Common myeloid progenitor, CD34-positive (primary cell): ENCODE measurements around the gene TBPL2.
A peak's percentile ranks its signal among the peaks of the same experiment; 100 is the strongest.
"Not testable (repeated sequence)": the region's sequence is repeated elsewhere in the genome, so short reads cannot be mapped to it uniquely, and the experiment has no call there.

Source experiments
- CTCF ChIA-PET: fragments of 350-600 bp; sonication (Branson Sonifier 250); formaldehyde crosslinking; loops from one replicate; lab custom pipeline; 2021; ENCODE audit warnings: antibody characterized with exemption; lab: Charles Lee
- POLR2A ChIA-PET: fragments of 350-600 bp; sonication (Branson Sonifier 250); formaldehyde crosslinking; loops from one replicate; lab custom pipeline; 2021; ENCODE audit warnings: antibody characterized with exemption; lab: Charles Lee
- DNase-seq, 3 donors: peaks; one replicate each; pipeline versions ENCODE4 v3.0.0 to v3.0.0-alpha.2; 2013
- H3K27ac ChIP-seq, 2 experiments: 1 replicate in 1 of 2; 2 replicates in 1 of 2; pipeline ENCODE4 v1.7.0; 2013; ENCODE audit warnings: inconsistent platforms in 2 of 2, low read length in 2 of 2, mild to moderate bottlenecking in 2 of 2, low read depth in 1 of 2, moderate library complexity in 1 of 2; ENCODE audit not compliant: severe bottlenecking in 2 of 2, insufficient read depth in 1 of 2, poor library complexity in 1 of 2
- H3K27me3 ChIP-seq, 5 experiments: replicated peaks in 2 of 5; 1 replicate in 3 of 5; 2 replicates in 2 of 5; pipeline versions ENCODE4 v1.6.1 to v1.7.0; 2013; ENCODE audit warnings: low read length in 4 of 5, mild to moderate bottlenecking in 2 of 5, moderate library complexity in 2 of 5, inconsistent platforms in 1 of 5; ENCODE audit not compliant: insufficient read depth in 5 of 5, control insufficient read depth in 4 of 5
- H3K36me3 ChIP-seq, 4 experiments: 1 replicate in 2 of 4; 2 replicates in 2 of 4; pipeline versions ENCODE4 v1.6.1 to v1.7.0; 2013; ENCODE audit warnings: low read length in 3 of 4, control low read depth in 1 of 4, mild to moderate bottlenecking in 1 of 4; ENCODE audit not compliant: control insufficient read depth in 4 of 4, insufficient read depth in 4 of 4
- H3K4me1 ChIP-seq, 4 experiments: 1 replicate in 3 of 4; 2 replicates in 1 of 4; pipeline versions ENCODE4 v1.6.1 to v1.7.1; 2013; ENCODE audit warnings: low read length in 3 of 4, mild to moderate bottlenecking in 3 of 4, control low read depth in 1 of 4, inconsistent platforms in 1 of 4, moderate library complexity in 1 of 4; ENCODE audit not compliant: control insufficient read depth in 4 of 4, insufficient read depth in 4 of 4; ENCODE audit errors: control extremely low read depth in 1 of 4
- H3K4me3 ChIP-seq, 7 experiments: 1 replicate in 4 of 7; 2 replicates in 3 of 7; pipeline versions ENCODE4 v1.5.1 to v1.7.0; 2013; ENCODE audit warnings: mild to moderate bottlenecking in 7 of 7, low read length in 6 of 7, moderate library complexity in 6 of 7, inconsistent platforms in 2 of 7, low read depth in 2 of 7, control low read depth in 1 of 7; ENCODE audit not compliant: insufficient read depth in 4 of 7, control insufficient read depth in 1 of 7; ENCODE audit errors: extremely low read depth in 1 of 7
- H3K9me3 ChIP-seq, 5 experiments: 1 replicate in 4 of 5; 2 replicates in 1 of 5; pipeline versions ENCODE4 v1.6.1 to v1.7.1; 2013; ENCODE audit warnings: low read length in 4 of 5, mild to moderate bottlenecking in 2 of 5, inconsistent platforms in 1 of 5, low read depth in 1 of 5, moderate library complexity in 1 of 5; ENCODE audit not compliant: control insufficient read depth in 4 of 5, insufficient read depth in 2 of 5; ENCODE audit errors: control extremely low read depth in 1 of 5
- WGBS: methylation state at CpG from one replicate; pipeline ENCODE4 v1.1.5; 2013; ENCODE audit not compliant: insufficient coverage; 5-methylcytosine and 5-hydroxymethylcytosine counted together

The TBPL2 gene

DNA sequence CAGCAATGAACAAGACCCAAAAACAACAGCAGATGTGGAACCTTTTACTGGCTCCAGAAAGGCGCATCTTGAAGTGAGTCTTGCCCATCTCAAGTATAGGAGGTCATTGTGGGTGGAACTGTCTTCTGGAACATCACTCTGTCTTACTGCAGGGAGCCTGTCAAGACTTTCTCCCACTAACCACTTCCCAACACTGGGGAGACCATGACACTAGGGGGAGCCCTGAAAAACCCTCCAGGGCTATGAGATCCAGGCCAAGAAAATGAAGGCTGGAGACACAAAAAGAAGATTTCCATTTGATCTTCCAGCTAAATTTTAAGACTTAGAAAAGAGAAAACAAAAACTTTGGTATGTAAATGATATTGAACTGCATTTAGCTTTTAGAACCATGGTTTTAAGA lies 15.3 kb downstream of the TBPL2 start:
- no peaks in the 10 kb centered on the region for H3K36me3 ChIP-seq
- ChIA-PET POLR2A (no interaction called here), CTCF (interaction anchor here (1.1 to 9.8 kb wide), 5 partner anchors 8 to 1062 kb away, joined by 3 to 77 read pairs (median 4); partner anchors contain the start of gene TBPL2)
- H3K27me3 ChIP-seq = no peaks in the 10 kb centered on the region
- DNase-seq = no peak
- peaks cover 0 to 9% (median 2%) of the 10 kb centered on the region in 4 experiments for H3K4me1 ChIP-seq
- H3K9me3 ChIP-seq = no peaks in the 10 kb centered on the region
- no peak overlapping the region for H3K4me3 ChIP-seq
- no peak overlapping the region for H3K27ac ChIP-seq
- WGBS = no CpG with 5 or more reads among the region's 1 CpG

DNA sequence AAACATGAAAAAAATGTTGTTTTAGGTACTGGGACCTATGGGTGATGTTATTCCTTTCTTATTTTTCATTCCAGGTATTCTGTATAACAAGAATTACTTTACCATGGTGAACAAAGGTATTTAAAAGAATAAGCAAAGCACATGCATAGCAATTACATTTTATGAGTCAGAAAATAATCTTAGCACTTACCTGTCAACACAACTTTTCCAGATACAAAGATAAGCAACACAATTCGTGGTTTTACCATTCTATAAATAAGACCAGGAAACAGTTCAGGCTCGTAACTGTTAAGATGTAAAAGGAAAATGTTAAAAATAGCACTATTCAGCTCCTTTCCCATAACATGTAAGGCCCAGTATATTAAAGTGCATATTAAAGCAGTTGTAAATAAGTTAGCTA lies 16.4 kb downstream of the TBPL2 start:
- Histone ChIP-seq H3K9me3 (no peaks in the 10 kb centered on the region), H3K36me3 (no peaks in the 10 kb centered on the region), H3K27ac (no peak overlapping the region), H3K27me3 (no peaks in the 10 kb centered on the region), H3K4me1 (peaks cover 0 to 9% (median under 1%) of the 10 kb centered on the region in 4 experiments), H3K4me3 (no peak overlapping the region)
- POLR2A ChIA-PET = no interaction called here
- DNase-seq = no peak
- CTCF ChIA-PET = interaction anchor here (0.9 to 9.8 kb wide), 4 partner anchors 7 to 1051 kb away, joined by 3 to 77 read pairs (median 4); partner anchors contain the start of gene TBPL2
- WGBS = no CpG with 5 or more reads among the region's 2 CpGs

DNA sequence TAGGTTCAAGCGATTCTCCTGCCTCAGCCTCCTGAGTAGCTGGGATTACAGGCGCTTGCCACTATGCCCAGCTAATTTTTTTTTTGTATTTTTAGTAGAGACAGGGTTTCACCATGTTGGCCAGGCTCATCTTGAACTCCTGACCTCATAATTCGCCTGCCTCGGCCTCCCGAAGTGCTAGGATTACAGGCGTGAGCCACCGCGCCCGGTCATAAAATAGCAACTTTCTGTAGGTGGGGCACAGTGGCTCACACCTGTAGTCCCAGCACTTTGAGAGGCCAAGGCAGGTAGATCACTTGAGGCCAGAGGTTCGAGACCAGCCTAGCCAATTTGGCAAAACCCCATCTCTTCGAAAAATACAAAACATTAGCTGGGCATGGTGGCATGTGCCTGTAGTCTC lies 18.1 kb downstream of the TBPL2 start:
- H3K27me3 ChIP-seq, H3K9me3 ChIP-seq, DNase-seq, H3K4me1 ChIP-seq, H3K36me3 ChIP-seq, H3K4me3 ChIP-seq, H3K27ac ChIP-seq, POLR2A ChIA-PET: not testable (repeated sequence)
- WGBS = 98% methylated on average over 11 of the region's 11 CpGs
- CTCF ChIA-PET = interaction anchor here (1.1 to 9.8 kb wide), 3 partner anchors 6 to 1068 kb away, joined by 3 to 77 read pairs (median 3); no protein-coding TSS in a partner anchor

DNA sequence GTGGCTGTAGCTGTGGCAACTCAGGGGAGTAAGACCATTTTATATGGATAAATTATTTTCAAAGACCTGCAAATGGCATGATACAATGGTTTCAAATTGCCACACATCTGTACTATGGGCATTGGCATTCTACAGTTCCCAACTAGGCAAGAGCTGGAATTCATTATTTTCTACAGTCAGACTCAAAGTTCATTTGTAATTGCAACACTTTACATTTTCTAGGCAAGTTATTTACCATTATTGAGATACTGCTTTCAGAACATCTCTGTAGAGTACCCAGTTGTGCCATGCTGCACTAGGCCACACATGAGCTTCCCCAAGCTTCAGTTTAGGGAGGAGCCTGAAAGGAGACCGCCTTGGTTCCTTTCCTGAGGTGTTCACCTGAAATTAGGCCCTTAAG lies 20.8 kb downstream of the TBPL2 start:
- no peak overlapping the region for H3K27ac ChIP-seq
- DNase-seq = no peak
- no peak overlapping the region for H3K4me3 ChIP-seq
- peaks cover 0 to 9% (median under 1%) of the 10 kb centered on the region in 4 experiments for H3K4me1 ChIP-seq
- H3K27me3 ChIP-seq = no peaks in the 10 kb centered on the region
- POLR2A ChIA-PET = no interaction called here
- CTCF ChIA-PET = interaction anchor here (1.2 to 9.7 kb wide), 4 partner anchors 8 to 27 kb away, joined by 3 to 77 read pairs (median 8); no protein-coding TSS in a partner anchor
- H3K9me3 ChIP-seq = no peaks in the 10 kb centered on the region
- H3K36me3 ChIP-seq = no peaks in the 10 kb centered on the region
- no CpG with 5 or more reads among the region's 1 CpG for WGBS

DNA sequence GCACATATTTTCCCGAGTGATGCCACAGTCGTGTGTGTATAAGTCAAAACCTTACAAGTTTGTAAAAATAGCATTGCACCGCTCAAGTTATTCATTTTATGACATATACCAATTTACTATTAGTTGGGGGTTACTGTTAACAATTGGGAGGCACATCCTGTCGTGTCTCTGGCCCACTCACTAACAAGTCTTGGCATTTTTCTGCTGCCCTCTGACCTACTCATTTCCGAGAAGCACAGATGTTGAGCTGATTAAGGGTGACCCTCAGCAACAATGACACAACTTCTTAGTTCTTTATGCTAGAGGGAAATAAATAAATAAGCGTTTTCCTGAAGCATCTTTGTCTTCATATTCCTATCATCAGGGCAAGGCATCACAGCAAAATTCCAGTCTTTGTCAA lies 22.0 kb downstream of the TBPL2 start:
- CTCF ChIA-PET = interaction anchor here (1.2 to 9.7 kb wide), 4 partner anchors 9 to 28 kb away, joined by 3 to 77 read pairs (median 8); no protein-coding TSS in a partner anchor
- POLR2A ChIA-PET = no interaction called here
- H3K4me3 ChIP-seq = no peak overlapping the region
- H3K27ac ChIP-seq = no peak overlapping the region
- H3K9me3 ChIP-seq = no peaks in the 10 kb centered on the region
- no peak for DNase-seq
- 82% methylated on average over 3 of the region's 6 CpGs for WGBS
- no peaks in the 10 kb centered on the region for H3K36me3 ChIP-seq
- peaks cover 0 to 2% (median 0%) of the 10 kb centered on the region in 4 experiments for H3K4me1 ChIP-seq
- no peaks in the 10 kb centered on the region for H3K27me3 ChIP-seq

DNA sequence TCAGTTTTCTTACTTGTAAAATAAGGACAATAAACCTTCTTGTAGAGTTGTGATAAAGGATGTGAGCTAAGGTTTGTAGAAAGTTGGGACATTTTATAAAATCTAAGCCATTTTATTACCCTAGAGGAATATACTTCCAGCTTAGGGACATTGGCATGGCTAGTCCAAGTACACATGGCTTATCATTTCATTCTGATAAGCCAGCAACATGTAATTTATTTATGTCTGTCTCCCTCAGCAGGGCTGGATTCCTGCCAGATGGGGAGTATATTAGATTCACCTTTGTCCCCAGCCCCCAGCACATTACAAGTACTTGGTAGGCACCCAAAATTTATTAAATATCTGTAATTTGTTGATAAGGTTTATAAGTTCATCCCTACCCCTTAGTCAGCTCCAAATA lies 22.5 kb downstream of the TBPL2 start:
- H3K36me3 ChIP-seq = no peaks in the 10 kb centered on the region
- H3K4me3 ChIP-seq = no peak overlapping the region
- H3K27ac ChIP-seq = no peak overlapping the region
- no peaks in the 10 kb centered on the region for H3K27me3 ChIP-seq
- ChIA-PET POLR2A (no interaction called here), CTCF (interaction anchor here (9.7 kb wide), 1 partner anchor 9 kb away, joined by 77 read pairs; no protein-coding TSS in a partner anchor)
- H3K9me3 ChIP-seq = no peaks in the 10 kb centered on the region
- no peak for DNase-seq
- no peaks in the 10 kb centered on the region for H3K4me1 ChIP-seq

DNA sequence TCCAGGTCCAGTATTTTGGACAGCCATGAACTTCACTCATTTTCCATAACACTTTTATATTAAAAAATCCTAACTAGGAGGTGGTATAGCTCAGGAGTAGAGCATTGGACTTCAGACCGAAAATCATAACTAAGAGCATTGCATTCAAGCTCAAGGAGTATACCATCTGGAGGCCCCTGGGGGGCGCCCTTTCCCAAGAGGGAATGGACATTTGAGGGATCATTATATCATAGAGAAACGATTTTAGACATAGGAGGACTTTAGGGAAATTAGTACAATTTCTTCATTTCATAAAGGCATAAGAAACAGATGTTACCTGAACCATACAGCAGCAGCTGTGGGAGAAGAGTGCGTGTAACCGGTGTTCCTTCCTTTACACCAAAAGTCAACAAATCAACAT lies 23.6 kb downstream of the TBPL2 start:
- no peaks in the 10 kb centered on the region for H3K9me3 ChIP-seq
- no peak overlapping the region for H3K4me3 ChIP-seq
- DNase-seq = peak; percentile 11 to 29 (median 26)
- ChIA-PET POLR2A (no interaction called here), CTCF (interaction anchor here (0.7 to 9.7 kb wide), 2 partner anchors 10 to 1734 kb away, joined by 3 to 77 read pairs; no protein-coding TSS in a partner anchor)
- no peaks in the 10 kb centered on the region for H3K36me3 ChIP-seq
- H3K27me3 ChIP-seq = no peaks in the 10 kb centered on the region
- H3K4me1 ChIP-seq = peaks cover 3 to 5% (median 4%) of the 10 kb centered on the region in 4 experiments
- H3K27ac ChIP-seq = no peak overlapping the region
- WGBS = no CpG with 5 or more reads among the region's 5 CpGs
